HepG2 (cell line): ENCODE measurements around the gene VAC14. TPM values are rescaled to one million over a fixed set of nuclear protein-coding genes. Genes with fewer than 3 reads are reported as not detected.

Experiments used
- BRD4 ChIP-seq: sonication (generic); formaldehyde crosslinking; IDR thresholded peaks from 2 replicates; pipeline ENCODE4 v1.4.0; 2020; ENCODE audit warnings: missing genetic modification reagents
- CREB1 ChIP-seq, 2 experiments: fragments of 450-650 bp in 1 of 2; IDR thresholded peaks; 2 replicates each; pipeline ENCODE4 v1.6.1; 2016 to 2017; ENCODE audit warnings: control low read depth in 1 of 2, mild to moderate bottlenecking in 1 of 2, missing compliant biosample characterization in 1 of 2, missing genetic modification characterization in 1 of 2
- HNRNPK ChIP-seq: fragments of 200-400 bp; formaldehyde crosslinking; IDR thresholded peaks from 2 replicates; pipeline ENCODE4 v1.6.1; 2018; ENCODE audit warnings: low read length, low read depth, moderate library complexity, mild to moderate bottlenecking; ENCODE audit not compliant: poor library complexity, severe bottlenecking
- KDM5B ChIP-seq: sonication (generic); formaldehyde crosslinking; IDR thresholded peaks from 2 replicates; pipeline ENCODE4 v1.4.0; 2020; ENCODE audit warnings: missing genetic modification reagents, mild to moderate bottlenecking, borderline replicate concordance
- KLF12 ChIP-seq: sonication (generic); formaldehyde crosslinking; IDR thresholded peaks from 2 replicates; pipeline ENCODE4 v1.4.0; 2020; ENCODE audit warnings: missing genetic modification reagents, borderline replicate concordance
- NFIC ChIP-seq: IDR thresholded peaks from 2 replicates; pipeline ENCODE4 v1.6.1; 2012; ENCODE audit warnings: mild to moderate bottlenecking, low read length, inconsistent platforms
- RFX5 ChIP-seq: IDR thresholded peaks from 2 replicates; pipeline ENCODE4 v1.6.1; 2011; ENCODE audit warnings: low read depth, low read length, improper control_type of control experiment
- SMYD3 ChIP-seq: sonication (generic); formaldehyde crosslinking; IDR thresholded peaks from 2 replicates; pipeline ENCODE4 v1.8.1; 2023; ENCODE audit warnings: mild to moderate bottlenecking, missing genetic modification reagents
- SNAI1 ChIP-seq: sonication (generic); formaldehyde crosslinking; IDR thresholded peaks from 2 replicates; pipeline ENCODE4 v1.5.0; 2020; ENCODE audit warnings: mild to moderate bottlenecking, missing genetic modification reagents, borderline replicate concordance
- TP53 ChIP-seq: sonication (generic); formaldehyde crosslinking; conservative IDR thresholded peaks from 2 replicates; pipeline ENCODE4 v1.4.0; 2020; ENCODE audit warnings: missing genetic modification reagents
- YEATS2 ChIP-seq: sonication (generic); formaldehyde crosslinking; IDR thresholded peaks from 2 replicates; pipeline ENCODE4 v1.4.0; 2020; ENCODE audit warnings: missing genetic modification reagents, borderline replicate concordance
- ZFP37 ChIP-seq: sonication (generic); formaldehyde crosslinking; IDR thresholded peaks from 2 replicates; pipeline ENCODE4 v1.4.0; 2020; ENCODE audit warnings: missing genetic modification reagents, borderline replicate concordance
- ZNF282 ChIP-seq: fragments of 450-650 bp; IDR thresholded peaks from 2 replicates; pipeline ENCODE4 v1.6.1; 2018; ENCODE audit not compliant: partially characterized antibody
- ZNF451 ChIP-seq: sonication (generic); formaldehyde crosslinking; IDR thresholded peaks from 2 replicates; pipeline ENCODE4 v1.5.0; 2020; ENCODE audit warnings: mild to moderate bottlenecking, missing genetic modification reagents
- ZNF720 ChIP-seq: sonication (generic); formaldehyde crosslinking; IDR thresholded peaks from 2 replicates; pipeline ENCODE4 v1.4.0; 2020; ENCODE audit warnings: missing genetic modification reagents
- polyA plus RNA-seq, 8 experiments: library from polyadenylated mRNA; depleted of rRNA in 3 of 8; stranded (reverse) in 7 of 8; unstranded in 1 of 8; fragments of >200 nt; fragmentation: Illumina TruSeq in 4 of 8; extraction: Trizol in 4 of 8; gene quantifications; 2 replicates each; pipeline versions ENCODE4 v1.2.1 to v1.2.3, GENCODE V29; 2011 to 2016; ENCODE audit warnings: low read depth in 4 of 8, missing spikeins in 1 of 8, mixed read lengths in 1 of 8; ENCODE audit not compliant: insufficient read depth in 1 of 8
- total RNA-seq, 5 experiments: library from RNA; depleted of rRNA; stranded (reverse); fragments of >200 nt; fragmentation: Illumina TruSeq; extraction: Trizol; gene quantifications; 2 replicates each; pipeline ENCODE4 v1.2.3, GENCODE V29; 2016; ENCODE audit warnings: low read depth in 1 of 5
- TF ChIP-seq, protein P1 (sequence below): IDR thresholded peaks from 2 replicates; pipeline ENCODE4 v1.6.1; 2016; ENCODE audit warnings: low read depth, borderline replicate concordance
- TF ChIP-seq, protein P2 (sequence below): sonication (generic); formaldehyde crosslinking; IDR thresholded peaks from 2 replicates; pipeline ENCODE4 v1.4.0; 2020; ENCODE audit warnings: missing genetic modification reagents, borderline replicate concordance
- TF ChIP-seq, protein P3 (sequence below): IDR thresholded peaks from 2 replicates; pipeline ENCODE4 v1.6.1; 2016; ENCODE audit warnings: missing compliant biosample characterization, missing genetic modification reagents, borderline replicate concordance
- TF ChIP-seq, protein P4 (sequence below): sonication (generic); formaldehyde crosslinking; IDR thresholded peaks from 2 replicates; pipeline ENCODE4 v1.5.0; 2020; ENCODE audit warnings: missing genetic modification reagents
- TF ChIP-seq, protein P5 (sequence below): sonication (generic); formaldehyde crosslinking; IDR thresholded peaks from 2 replicates; pipeline ENCODE4 v1.5.0; 2020; ENCODE audit warnings: missing genetic modification reagents

The VAC14 gene
- total and polyA plus RNA-seq, 2 of the 13 experiments (the other 11 are each of a cell fraction or from before 2014, with no cell fraction given) = 23.5 to 24.6 TPM

DNA sequence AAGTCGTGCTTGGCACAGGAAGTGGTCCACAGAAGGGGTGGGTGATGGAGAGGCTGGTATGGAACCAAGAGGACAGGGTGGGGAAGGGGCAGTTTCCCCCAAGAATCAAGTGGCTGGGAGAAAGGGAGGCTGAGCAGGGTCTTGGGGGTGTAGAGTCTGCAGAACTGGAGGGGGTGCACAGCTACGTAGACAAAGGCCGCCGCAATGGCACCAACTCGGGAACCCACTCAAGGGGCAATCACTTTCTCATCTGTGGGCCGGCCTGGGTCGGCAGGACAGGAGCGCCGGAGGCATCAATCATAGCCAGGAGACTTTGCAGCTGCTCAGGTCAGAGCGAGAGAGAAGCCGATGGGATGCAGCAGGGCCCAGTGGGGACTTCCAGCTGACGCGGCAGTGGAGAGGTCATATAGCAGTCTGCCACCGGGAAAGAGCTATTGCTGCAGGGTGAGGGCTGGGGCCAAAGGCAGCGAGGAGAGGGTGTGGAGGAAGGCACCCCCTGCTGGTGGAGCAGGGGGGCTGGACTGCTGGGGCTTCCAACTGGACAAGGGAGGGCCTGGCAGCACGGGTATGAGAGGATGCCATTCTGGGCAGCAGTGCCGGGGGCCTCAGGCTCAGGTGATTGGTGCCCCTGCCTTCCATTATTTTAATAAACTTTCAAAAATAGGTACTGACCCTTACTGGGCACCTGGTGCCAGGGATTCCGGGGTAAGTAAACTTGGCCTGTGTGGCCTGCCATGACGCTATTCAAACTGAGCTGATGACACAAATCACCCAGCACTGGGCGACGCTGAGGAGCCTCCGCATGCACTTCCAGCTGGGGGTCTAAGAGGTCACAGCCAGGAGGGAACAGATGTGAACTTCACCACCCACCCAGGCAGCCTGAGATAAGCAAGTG lies 62.6 kb downstream of the VAC14 start (continued):
- TF ChIP-seq, protein P1, sequence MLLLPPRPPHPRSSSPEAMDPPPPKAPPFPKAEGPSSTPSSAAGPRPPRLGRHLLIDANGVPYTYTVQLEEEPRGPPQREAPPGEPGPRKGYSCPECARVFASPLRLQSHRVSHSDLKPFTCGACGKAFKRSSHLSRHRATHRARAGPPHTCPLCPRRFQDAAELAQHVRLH = 0 out of 2 replicates have a peak, but pooled peaks have one; percentile 34
- TF ChIP-seq NFIC (no peak), SNAI1 (CRISPR knock-in tag) (no peak), RFX5 (no peak; the same call in 1 of the 2 replicates), ZNF720 (no peak), SMYD3 (CRISPR knock-in tag) (no peak), ZFP37 (CRISPR knock-in tag) (no peak), TP53 (0 out of 2 replicates have a peak, but pooled peaks have one; percentile 38), KDM5B (CRISPR knock-in tag) (0 out of 2 replicates have a peak, but pooled peaks have one; percentile 54), ZNF282 (no peak), YEATS2 (no peak), HNRNPK (no peak), BRD4 (CRISPR knock-in tag) (peak; percentile 60; the same call in 1 of the 2 replicates), CREB1 (IDR thresholded peaks at IDR 0.05) (no peak), CREB1 (CRISPR knock-in tag; IDR thresholded peaks at IDR 0.05) (no peak), KLF12 (CRISPR knock-in tag) (0 out of 2 replicates have a peak, but pooled peaks have one; percentile 54), ZNF451 (no peak)
- TF ChIP-seq, protein P2, sequence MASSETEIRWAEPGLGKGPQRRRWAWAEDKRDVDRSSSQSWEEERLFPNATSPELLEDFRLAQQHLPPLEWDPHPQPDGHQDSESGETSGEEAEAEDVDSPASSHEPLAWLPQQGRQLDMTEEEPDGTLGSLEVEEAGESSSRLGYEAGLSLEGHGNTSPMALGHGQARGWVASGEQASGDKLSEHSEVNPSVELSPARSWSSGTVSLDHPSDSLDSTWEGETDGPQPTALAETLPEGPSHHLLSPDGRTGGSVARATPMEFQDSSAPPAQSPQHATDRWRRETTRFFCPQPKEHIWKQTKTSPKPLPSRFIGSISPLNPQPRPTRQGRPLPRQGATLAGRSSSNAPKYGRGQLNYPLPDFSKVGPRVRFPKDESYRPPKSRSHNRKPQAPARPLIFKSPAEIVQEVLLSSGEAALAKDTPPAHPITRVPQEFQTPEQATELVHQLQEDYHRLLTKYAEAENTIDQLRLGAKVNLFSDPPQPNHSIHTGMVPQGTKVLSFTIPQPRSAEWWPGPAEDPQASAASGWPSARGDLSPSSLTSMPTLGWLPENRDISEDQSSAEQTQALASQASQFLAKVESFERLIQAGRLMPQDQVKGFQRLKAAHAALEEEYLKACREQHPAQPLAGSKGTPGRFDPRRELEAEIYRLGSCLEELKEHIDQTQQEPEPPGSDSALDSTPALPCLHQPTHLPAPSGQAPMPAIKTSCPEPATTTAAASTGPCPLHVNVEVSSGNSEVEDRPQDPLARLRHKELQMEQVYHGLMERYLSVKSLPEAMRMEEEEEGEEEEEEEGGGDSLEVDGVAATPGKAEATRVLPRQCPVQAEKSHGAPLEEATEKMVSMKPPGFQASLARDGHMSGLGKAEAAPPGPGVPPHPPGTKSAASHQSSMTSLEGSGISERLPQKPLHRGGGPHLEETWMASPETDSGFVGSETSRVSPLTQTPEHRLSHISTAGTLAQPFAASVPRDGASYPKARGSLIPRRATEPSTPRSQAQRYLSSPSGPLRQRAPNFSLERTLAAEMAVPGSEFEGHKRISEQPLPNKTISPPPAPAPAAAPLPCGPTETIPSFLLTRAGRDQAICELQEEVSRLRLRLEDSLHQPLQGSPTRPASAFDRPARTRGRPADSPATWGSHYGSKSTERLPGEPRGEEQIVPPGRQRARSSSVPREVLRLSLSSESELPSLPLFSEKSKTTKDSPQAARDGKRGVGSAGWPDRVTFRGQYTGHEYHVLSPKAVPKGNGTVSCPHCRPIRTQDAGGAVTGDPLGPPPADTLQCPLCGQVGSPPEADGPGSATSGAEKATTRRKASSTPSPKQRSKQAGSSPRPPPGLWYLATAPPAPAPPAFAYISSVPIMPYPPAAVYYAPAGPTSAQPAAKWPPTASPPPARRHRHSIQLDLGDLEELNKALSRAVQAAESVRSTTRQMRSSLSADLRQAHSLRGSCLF (CRISPR knock-in tag) = no peak
- TF ChIP-seq, protein P3, sequence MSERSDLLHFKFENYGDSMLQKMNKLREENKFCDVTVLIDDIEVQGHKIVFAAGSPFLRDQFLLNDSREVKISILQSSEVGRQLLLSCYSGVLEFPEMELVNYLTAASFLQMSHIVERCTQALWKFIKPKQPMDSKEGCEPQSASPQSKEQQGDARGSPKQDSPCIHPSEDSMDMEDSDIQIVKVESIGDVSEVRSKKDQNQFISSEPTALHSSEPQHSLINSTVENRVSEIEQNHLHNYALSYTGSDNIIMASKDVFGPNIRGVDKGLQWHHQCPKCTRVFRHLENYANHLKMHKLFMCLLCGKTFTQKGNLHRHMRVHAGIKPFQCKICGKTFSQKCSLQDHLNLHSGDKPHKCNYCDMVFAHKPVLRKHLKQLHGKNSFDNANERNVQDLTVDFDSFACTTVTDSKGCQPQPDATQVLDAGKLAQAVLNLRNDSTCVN (CRISPR knock-in tag) = peak; percentile 32; the same call in 1 of the 2 replicates
- TF ChIP-seq, protein P4, sequence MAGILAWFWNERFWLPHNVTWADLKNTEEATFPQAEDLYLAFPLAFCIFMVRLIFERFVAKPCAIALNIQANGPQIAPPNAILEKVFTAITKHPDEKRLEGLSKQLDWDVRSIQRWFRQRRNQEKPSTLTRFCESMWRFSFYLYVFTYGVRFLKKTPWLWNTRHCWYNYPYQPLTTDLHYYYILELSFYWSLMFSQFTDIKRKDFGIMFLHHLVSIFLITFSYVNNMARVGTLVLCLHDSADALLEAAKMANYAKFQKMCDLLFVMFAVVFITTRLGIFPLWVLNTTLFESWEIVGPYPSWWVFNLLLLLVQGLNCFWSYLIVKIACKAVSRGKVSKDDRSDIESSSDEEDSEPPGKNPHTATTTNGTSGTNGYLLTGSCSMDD (CRISPR knock-in tag) = no peak
- TF ChIP-seq, protein P5, sequence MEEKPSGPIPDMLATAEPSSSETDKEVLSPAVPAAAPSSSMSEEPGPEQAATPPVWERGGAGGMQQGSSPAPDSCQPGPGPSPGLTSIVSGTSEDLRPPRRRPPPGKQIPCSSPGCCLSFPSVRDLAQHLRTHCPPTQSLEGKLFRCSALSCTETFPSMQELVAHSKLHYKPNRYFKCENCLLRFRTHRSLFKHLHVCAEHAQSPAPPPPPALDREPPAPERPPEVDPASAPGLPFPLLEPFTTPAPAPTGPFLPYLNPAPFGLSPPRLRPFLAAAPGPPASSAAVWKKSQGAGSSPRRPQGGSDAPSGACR (CRISPR knock-in tag) = 0 out of 2 replicates have a peak, but pooled peaks have one; percentile 35
